ENCODE data around the gene WIPI1. TPM values are rescaled to one million over a fixed set of nuclear protein-coding genes. Genes with fewer than 3 reads are reported as not detected.
A peak's percentile ranks its signal among the peaks of the same experiment; 100 is the strongest.

The WIPI1 gene
- total and polyA plus RNA-seq, 2 of the 13 experiments (the other 11 are each of a cell fraction or from before 2014, with no cell fraction given) = 29.4 to 141 TPM

DNA sequence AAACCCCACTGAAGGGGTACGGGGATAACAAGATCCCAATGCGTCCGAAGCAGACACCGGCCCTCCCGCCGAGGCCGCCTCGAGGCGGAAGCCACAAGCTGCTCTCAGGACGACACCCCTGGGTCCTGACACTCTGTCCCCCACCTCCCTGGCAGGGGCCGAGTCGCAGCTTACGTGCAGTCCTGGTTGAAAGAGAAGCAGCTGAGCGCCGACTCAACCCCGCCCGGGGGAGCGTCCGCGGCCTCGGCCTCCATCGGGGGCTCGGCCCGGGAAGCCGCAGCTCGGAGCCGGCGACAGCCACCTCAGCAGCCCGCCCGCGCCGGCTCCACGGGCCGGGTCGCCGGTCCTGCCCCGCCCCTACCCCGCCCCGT lies at the start of gene WIPI1 (continued):
- TF ChIP-seq GTF3A (CRISPR knock-in tag; conservative IDR thresholded peaks at IDR 0.05) = no peak
- TF ChIP-seq, protein P1, sequence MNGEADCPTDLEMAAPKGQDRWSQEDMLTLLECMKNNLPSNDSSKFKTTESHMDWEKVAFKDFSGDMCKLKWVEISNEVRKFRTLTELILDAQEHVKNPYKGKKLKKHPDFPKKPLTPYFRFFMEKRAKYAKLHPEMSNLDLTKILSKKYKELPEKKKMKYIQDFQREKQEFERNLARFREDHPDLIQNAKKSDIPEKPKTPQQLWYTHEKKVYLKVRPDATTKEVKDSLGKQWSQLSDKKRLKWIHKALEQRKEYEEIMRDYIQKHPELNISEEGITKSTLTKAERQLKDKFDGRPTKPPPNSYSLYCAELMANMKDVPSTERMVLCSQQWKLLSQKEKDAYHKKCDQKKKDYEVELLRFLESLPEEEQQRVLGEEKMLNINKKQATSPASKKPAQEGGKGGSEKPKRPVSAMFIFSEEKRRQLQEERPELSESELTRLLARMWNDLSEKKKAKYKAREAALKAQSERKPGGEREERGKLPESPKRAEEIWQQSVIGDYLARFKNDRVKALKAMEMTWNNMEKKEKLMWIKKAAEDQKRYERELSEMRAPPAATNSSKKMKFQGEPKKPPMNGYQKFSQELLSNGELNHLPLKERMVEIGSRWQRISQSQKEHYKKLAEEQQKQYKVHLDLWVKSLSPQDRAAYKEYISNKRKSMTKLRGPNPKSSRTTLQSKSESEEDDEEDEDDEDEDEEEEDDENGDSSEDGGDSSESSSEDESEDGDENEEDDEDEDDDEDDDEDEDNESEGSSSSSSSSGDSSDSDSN (CRISPR knock-in tag; IDR thresholded peaks at IDR 0.05) = peak; percentile 53; the same call in 1 of the 2 replicates
- no peak for TF ChIP-seq ZNF619 (CRISPR knock-in tag; IDR thresholded peaks at IDR 0.05)
- no peak for TF ChIP-seq TP53 (CRISPR knock-in tag; conservative IDR thresholded peaks at IDR 0.05)
- TF ChIP-seq, protein P2, sequence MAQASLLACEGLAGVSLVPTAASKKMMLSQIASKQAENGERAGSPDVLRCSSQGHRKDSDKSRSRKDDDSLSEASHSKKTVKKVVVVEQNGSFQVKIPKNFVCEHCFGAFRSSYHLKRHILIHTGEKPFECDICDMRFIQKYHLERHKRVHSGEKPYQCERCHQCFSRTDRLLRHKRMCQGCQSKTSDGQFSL (CRISPR knock-in tag; IDR thresholded peaks at IDR 0.05) = no peak
- TF ChIP-seq LCORL (IDR thresholded peaks at IDR 0.05) = no peak
- no peak for TF ChIP-seq LCORL (CRISPR knock-in tag; IDR thresholded peaks at IDR 0.05)
- TF ChIP-seq STAT5B (CRISPR knock-in tag; IDR thresholded peaks at IDR 0.05) = no peak
- no peak for TF ChIP-seq RORA (CRISPR knock-in tag; IDR thresholded peaks at IDR 0.05)
- no peak for TF ChIP-seq ZFP82 (CRISPR knock-in tag; IDR thresholded peaks at IDR 0.05; ENCODE audit: borderline replicate concordance)
- no peak for TF ChIP-seq IKZF4 (CRISPR knock-in tag; IDR thresholded peaks at IDR 0.05; ENCODE audit: borderline replicate concordance, low read depth, not compliant biosample characterization)
- TF ChIP-seq ZNF333 (CRISPR knock-in tag; IDR thresholded peaks at IDR 0.05; ENCODE audit: borderline replicate concordance) = 0 out of 2 replicates have a peak, but pooled peaks have one; percentile 11
- TF ChIP-seq NBN (conservative IDR thresholded peaks at IDR 0.05) = no peak
- TF ChIP-seq, protein P3, sequence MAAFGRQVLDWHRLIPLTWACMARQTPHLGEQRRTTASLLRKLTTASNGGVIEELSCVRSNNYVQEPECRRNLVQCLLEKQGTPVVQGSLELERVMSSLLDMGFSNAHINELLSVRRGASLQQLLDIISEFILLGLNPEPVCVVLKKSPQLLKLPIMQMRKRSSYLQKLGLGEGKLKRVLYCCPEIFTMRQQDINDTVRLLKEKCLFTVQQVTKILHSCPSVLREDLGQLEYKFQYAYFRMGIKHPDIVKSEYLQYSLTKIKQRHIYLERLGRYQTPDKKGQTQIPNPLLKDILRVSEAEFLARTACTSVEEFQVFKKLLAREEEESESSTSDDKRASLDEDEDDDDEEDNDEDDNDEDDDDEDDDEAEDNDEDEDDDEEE (CRISPR knock-in tag; IDR thresholded peaks at IDR 0.05) = peak; percentile 65; the same call in 1 of the 2 replicates
- no peak for TF ChIP-seq NFYC (CRISPR knock-in tag; IDR thresholded peaks at IDR 0.05)
- TF ChIP-seq ZNF766 (CRISPR knock-in tag; IDR thresholded peaks at IDR 0.05; ENCODE audit: borderline replicate concordance) = no peak
- no peak for TF ChIP-seq MAF1 (CRISPR knock-in tag; IDR thresholded peaks at IDR 0.05; ENCODE audit: borderline replicate concordance)
- no peak for TF ChIP-seq ZNF678 (CRISPR knock-in tag; IDR thresholded peaks at IDR 0.05)
- no peak for TF ChIP-seq ZNF577 (CRISPR knock-in tag; IDR thresholded peaks at IDR 0.05; ENCODE audit: borderline replicate concordance, low read depth)
- TF ChIP-seq, protein P4, sequence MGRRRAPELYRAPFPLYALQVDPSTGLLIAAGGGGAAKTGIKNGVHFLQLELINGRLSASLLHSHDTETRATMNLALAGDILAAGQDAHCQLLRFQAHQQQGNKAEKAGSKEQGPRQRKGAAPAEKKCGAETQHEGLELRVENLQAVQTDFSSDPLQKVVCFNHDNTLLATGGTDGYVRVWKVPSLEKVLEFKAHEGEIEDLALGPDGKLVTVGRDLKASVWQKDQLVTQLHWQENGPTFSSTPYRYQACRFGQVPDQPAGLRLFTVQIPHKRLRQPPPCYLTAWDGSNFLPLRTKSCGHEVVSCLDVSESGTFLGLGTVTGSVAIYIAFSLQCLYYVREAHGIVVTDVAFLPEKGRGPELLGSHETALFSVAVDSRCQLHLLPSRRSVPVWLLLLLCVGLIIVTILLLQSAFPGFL (CRISPR knock-in tag; IDR thresholded peaks at IDR 0.05) = no peak
- no peak for TF ChIP-seq RNF2 (conservative IDR thresholded peaks at IDR 0.05; ENCODE audit: low read depth)
- no peak for TF ChIP-seq HDAC1 (CRISPR knock-in tag; IDR thresholded peaks at IDR 0.05)
- no peak for TF ChIP-seq DPF2 (CRISPR knock-in tag; IDR thresholded peaks at IDR 0.05; ENCODE audit: borderline replicate concordance, low read depth)
- TF ChIP-seq PAWR (CRISPR knock-in tag; IDR thresholded peaks at IDR 0.05; ENCODE audit: borderline replicate concordance) = no peak
- no peak for TF ChIP-seq MYNN (CRISPR knock-in tag; IDR thresholded peaks at IDR 0.05; ENCODE audit: low read depth)
- TF ChIP-seq ZNF432 (CRISPR knock-in tag; IDR thresholded peaks at IDR 0.05; ENCODE audit: borderline replicate concordance) = no peak
- TF ChIP-seq FOXP1 (IDR thresholded peaks at IDR 0.05) = no peak
- TF ChIP-seq FOXP1 (CRISPR knock-in tag; IDR thresholded peaks at IDR 0.05) = no peak
- TF ChIP-seq ZNF772 (CRISPR knock-in tag; IDR thresholded peaks at IDR 0.05) = peak; percentile 45; the same call in 1 of the 2 replicates

All from HepG2 (cell line).